SK-N-SH (cell line): Measurements from ENCODE around the gene KRT73.
A peak's percentile ranks its signal among the peaks of the same experiment; 100 is the strongest.

Source experiments
- CHD2 ChIP-seq: fragments of 150-350 bp; IDR thresholded peaks from 2 replicates; pipeline ENCODE4 v1.6.1; 2018; ENCODE audit warnings: low read length; ENCODE audit not compliant: partially characterized antibody
- EP300 ChIP-seq, 2 experiments: IDR thresholded peaks; 2 replicates each; pipeline versions ENCODE4 v1.4.0 to v1.6.1; 2012; ENCODE audit warnings: borderline replicate concordance in 1 of 2, low read depth in 1 of 2, low read length in 1 of 2
- FOXJ3 ChIP-seq: sonication (generic); formaldehyde crosslinking; IDR thresholded peaks from 2 replicates; pipeline ENCODE4 v1.5.1; 2020; ENCODE audit warnings: mild to moderate bottlenecking, missing genetic modification reagents
- GABPA ChIP-seq: IDR thresholded peaks from 2 replicates; pipeline ENCODE4 v1.4.0; 2012; ENCODE audit warnings: low read depth, mild to moderate bottlenecking
- MXI1 ChIP-seq: IDR thresholded peaks from 2 replicates; pipeline ENCODE4 v1.6.1; 2012; ENCODE audit warnings: mild to moderate bottlenecking, low read depth, low read length, improper control_type of control experiment
- POLR2AphosphoS5 ChIP-seq: IDR thresholded peaks from 2 replicates; pipeline ENCODE4 v1.6.1; 2012; ENCODE audit warnings: low read depth, low read length
- SIN3A ChIP-seq: IDR thresholded peaks from 2 replicates; pipeline ENCODE4 v1.6.1; 2012; ENCODE audit warnings: low read depth, mild to moderate bottlenecking, low read length, moderate library complexity, borderline replicate concordance
- YY1 ChIP-seq: IDR thresholded peaks from 2 replicates; pipeline ENCODE4 v1.4.0; 2012; ENCODE audit warnings: low read depth, mild to moderate bottlenecking
- TF ChIP-seq, protein P1 (sequence below): fragments of 200-600 bp; sonication (generic); IDR thresholded peaks from 2 replicates; pipeline ENCODE4 v1.6.1; 2017; ENCODE audit warnings: antibody characterized with exemption, mild to moderate bottlenecking, moderate library complexity
- TF ChIP-seq, protein P2 (sequence below): fragments of 150-350 bp; IDR thresholded peaks from 2 replicates; pipeline ENCODE4 v1.6.1; 2016; ENCODE audit warnings: mild to moderate bottlenecking, low read depth, low read length

DNA sequence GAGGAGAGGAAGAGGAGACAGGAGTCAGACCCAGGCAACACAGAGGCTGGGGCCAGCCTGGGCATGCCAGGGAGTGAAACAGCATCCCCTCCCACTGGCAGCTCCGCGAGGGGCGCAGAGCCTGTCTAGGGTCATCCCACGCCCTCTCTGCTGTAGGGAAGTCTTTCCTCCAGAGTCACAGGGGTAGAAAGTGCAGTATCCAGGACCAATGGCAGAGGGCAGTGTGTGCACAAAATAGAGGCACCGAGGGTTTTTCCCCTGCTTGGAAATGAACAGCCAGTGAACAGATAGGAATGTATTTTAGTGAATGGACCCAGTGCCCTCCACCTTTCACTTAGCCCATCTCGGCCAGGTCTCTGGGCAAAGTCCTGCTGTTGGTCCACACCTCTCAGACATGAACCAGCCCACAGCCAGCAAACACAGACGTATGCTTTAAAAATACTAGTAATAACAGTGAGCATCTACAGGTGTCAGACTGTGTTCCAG is 35.3 kb downstream of the KRT73 start:
- TF ChIP-seq, protein P1, sequence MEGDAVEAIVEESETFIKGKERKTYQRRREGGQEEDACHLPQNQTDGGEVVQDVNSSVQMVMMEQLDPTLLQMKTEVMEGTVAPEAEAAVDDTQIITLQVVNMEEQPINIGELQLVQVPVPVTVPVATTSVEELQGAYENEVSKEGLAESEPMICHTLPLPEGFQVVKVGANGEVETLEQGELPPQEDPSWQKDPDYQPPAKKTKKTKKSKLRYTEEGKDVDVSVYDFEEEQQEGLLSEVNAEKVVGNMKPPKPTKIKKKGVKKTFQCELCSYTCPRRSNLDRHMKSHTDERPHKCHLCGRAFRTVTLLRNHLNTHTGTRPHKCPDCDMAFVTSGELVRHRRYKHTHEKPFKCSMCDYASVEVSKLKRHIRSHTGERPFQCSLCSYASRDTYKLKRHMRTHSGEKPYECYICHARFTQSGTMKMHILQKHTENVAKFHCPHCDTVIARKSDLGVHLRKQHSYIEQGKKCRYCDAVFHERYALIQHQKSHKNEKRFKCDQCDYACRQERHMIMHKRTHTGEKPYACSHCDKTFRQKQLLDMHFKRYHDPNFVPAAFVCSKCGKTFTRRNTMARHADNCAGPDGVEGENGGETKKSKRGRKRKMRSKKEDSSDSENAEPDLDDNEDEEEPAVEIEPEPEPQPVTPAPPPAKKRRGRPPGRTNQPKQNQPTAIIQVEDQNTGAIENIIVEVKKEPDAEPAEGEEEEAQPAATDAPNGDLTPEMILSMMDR, result peak; percentile 67
- TF ChIP-seq CHD2 (no peak), EP300 (IDR thresholded peaks at IDR 0.05; ENCODE audit: borderline replicate concordance in 1 of 2, low read depth in 1 of 2, low read length in 1 of 2) (no peak), YY1 (no peak), MXI1 (no peak), POLR2AphosphoS5 (no peak), FOXJ3 (no peak), GABPA (no peak), SIN3A (no peak)
- TF ChIP-seq, protein P2, sequence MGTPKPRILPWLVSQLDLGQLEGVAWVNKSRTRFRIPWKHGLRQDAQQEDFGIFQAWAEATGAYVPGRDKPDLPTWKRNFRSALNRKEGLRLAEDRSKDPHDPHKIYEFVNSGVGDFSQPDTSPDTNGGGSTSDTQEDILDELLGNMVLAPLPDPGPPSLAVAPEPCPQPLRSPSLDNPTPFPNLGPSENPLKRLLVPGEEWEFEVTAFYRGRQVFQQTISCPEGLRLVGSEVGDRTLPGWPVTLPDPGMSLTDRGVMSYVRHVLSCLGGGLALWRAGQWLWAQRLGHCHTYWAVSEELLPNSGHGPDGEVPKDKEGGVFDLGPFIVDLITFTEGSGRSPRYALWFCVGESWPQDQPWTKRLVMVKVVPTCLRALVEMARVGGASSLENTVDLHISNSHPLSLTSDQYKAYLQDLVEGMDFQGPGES, result no peak
